ENCODE data around the gene TIMMDC1.
"Not testable (repeated sequence)": the region's sequence is repeated elsewhere in the genome, so short reads cannot be mapped to it uniquely, and the experiment has no call there.

Gene TIMMDC1

GRCh38 chr3:119553823-119554415 is 55.6 kb downstream of the TIMMDC1 start:
- no peak for FAIRE-seq
- DNase-seq (ENCODE audit: insufficient read length, low spot score): no peak

GRCh38 chr3:119555309-119555735 is 57.0 kb downstream of the TIMMDC1 start:
- no peak for FAIRE-seq
- no peak for DNase-seq (ENCODE audit: insufficient read length, low spot score)

GRCh38 chr3:119555929-119556328 is 57.6 kb downstream of the TIMMDC1 start:
- DNase-seq (ENCODE audit: insufficient read length, low spot score) (no peak), FAIRE-seq (no peak)

- DNase-seq (ENCODE audit: insufficient read length, low spot score): no peak
- FAIRE-seq: no peak
These were observed 59.0 kb downstream of the TIMMDC1 start for GRCh38 chr3:119557192-119557876.

GRCh38 chr3:119557877-119558269 is 59.5 kb downstream of the TIMMDC1 start:
- DNase-seq (ENCODE audit: insufficient read length, low spot score): no peak

GRCh38 chr3:119558626-119559317 is 60.4 kb downstream of the TIMMDC1 start:
- DNase-seq (ENCODE audit: insufficient read length, low spot score) (no peak), FAIRE-seq (no peak)

More at GRCh38 chr3:119557877-119558269, 59.5 kb downstream of the TIMMDC1 start:
- no peak for FAIRE-seq

- peak; percentile 33 for DNase-seq (ENCODE audit: insufficient read length, low spot score)
- FAIRE-seq: peak; percentile 49
These were observed 61.2 kb downstream of the TIMMDC1 start, which contains the start of gene CD80 for GRCh38 chr3:119559441-119559963. TSS of gene CD80 (minus strand) at chr3:119559614. CDS start at chr3:119557728, 1,886 bp downstream.

GRCh38 chr3:119560160-119560559 is 61.8 kb downstream of the TIMMDC1 start:
- no peak for DNase-seq (ENCODE audit: insufficient read length, low spot score)
- no peak for FAIRE-seq

- no peak for FAIRE-seq
- no peak for DNase-seq (ENCODE audit: insufficient read length, low spot score)
These were observed 64.1 kb downstream of the TIMMDC1 start for GRCh38 chr3:119562307-119562961.

GRCh38 chr3:119563334-119563733 is 65.0 kb downstream of the TIMMDC1 start:
- DNase-seq (ENCODE audit: insufficient read length, low spot score); FAIRE-seq: not testable (repeated sequence)

GRCh38 chr3:119569156-119569555 is 70.8 kb downstream of the TIMMDC1 start:
- DNase-seq (ENCODE audit: insufficient read length, low spot score) (no peak), FAIRE-seq (no peak)

GRCh38 chr3:119570229-119570628 is 71.9 kb downstream of the TIMMDC1 start:
- no peak for FAIRE-seq
- no peak for DNase-seq (ENCODE audit: insufficient read length, low spot score)

- FAIRE-seq (no peak), DNase-seq (ENCODE audit: insufficient read length, low spot score) (no peak)
These were observed 72.9 kb downstream of the TIMMDC1 start for GRCh38 chr3:119571230-119571629.

GRCh38 chr3:119571688-119572087 is 73.3 kb downstream of the TIMMDC1 start:
- DNase-seq (ENCODE audit: insufficient read length, low spot score) (no peak), FAIRE-seq (no peak)
